ENCODE results near the gene TXNDC12.

TXNDC12 gene

GRCh38 chr1:51990478-51990965 is 64.5 kb downstream of the TXNDC12 start, which contains the start of gene RAB3B:
Gene RAB3B, minus strand, starts transcription at chr1:51990700. Its CDS starts 13,583 bp downstream, at chr1:51977117.
- peak; percentile 58 for DNase-seq

- DNase-seq: no peak
Measured at GRCh38 chr1:51989582-51990477, 65.2 kb downstream of the TXNDC12 start.

GRCh38 chr1:51988254-51988653 is 66.7 kb downstream of the TXNDC12 start:
- DNase-seq: no peak

GRCh38 chr1:51986718-51987117 is 68.3 kb downstream of the TXNDC12 start:
- DNase-seq: no peak

GRCh38 chr1:51982161-51982560 is 72.8 kb downstream of the TXNDC12 start:
- no peak for DNase-seq

GRCh38 chr1:51981555-51981954 is 73.4 kb downstream of the TXNDC12 start:
- no peak for DNase-seq

GRCh38 chr1:51978099-51978498 is 76.9 kb downstream of the TXNDC12 start:
- DNase-seq: no peak

- no peak for DNase-seq
Measured at GRCh38 chr1:51976846-51977602, 78.0 kb downstream of the TXNDC12 start.

GRCh38 chr1:51973587-51974474 is 81.2 kb downstream of the TXNDC12 start:
- DNase-seq: no peak
